GM19397 (cell line): ENCODE measurements around the gene GALNS.

ENCODE experiments used
- ATAC-seq: cut with Tn5 transposase; IDR thresholded peaks from one replicate; pipeline ENCODE4 v1.9.1; 2021; ENCODE audit warnings: mild to moderate bottlenecking, moderate library complexity; ENCODE audit not compliant: unreplicated experiment

The GALNS gene

GRCh38 chr16:88861359-88861758 is 4.6 kb upstream of the GALNS start:
- no peak for ATAC-seq

GRCh38 chr16:88859381-88860091 is 2.8 kb upstream of the GALNS start:
- ATAC-seq, result no peak

GRCh38 chr16:88857728-88858339 is 1.1 kb upstream of the GALNS start:
- peak; percentile 40 for ATAC-seq

- no peak for ATAC-seq
Measured at GRCh38 chr16:88856122-88856827, 472 bp downstream of the GALNS start.

GRCh38 chr16:88855736-88856121 is 1.0 kb downstream of the GALNS start:
- no peak for ATAC-seq

- no peak for ATAC-seq
Measured at GRCh38 chr16:88855176-88855575, 1.6 kb downstream of the GALNS start.

GRCh38 chr16:88854306-88855111 is 2.2 kb downstream of the GALNS start:
- ATAC-seq, result no peak

GRCh38 chr16:88853325-88853941 is 3.3 kb downstream of the GALNS start:
- ATAC-seq, result no peak

GRCh38 chr16:88851616-88852015 is 5.1 kb downstream of the GALNS start:
- no peak for ATAC-seq

- no peak for ATAC-seq
Measured at GRCh38 chr16:88850531-88851199, 6.1 kb downstream of the GALNS start.

GRCh38 chr16:88848557-88848956 is 8.2 kb downstream of the GALNS start:
- no peak for ATAC-seq

- no peak for ATAC-seq
Measured at GRCh38 chr16:88847654-88848053, 9.1 kb downstream of the GALNS start.

- no peak for ATAC-seq
Measured at GRCh38 chr16:88846088-88846487, 10.7 kb downstream of the GALNS start.

- no peak for ATAC-seq
Measured at GRCh38 chr16:88844419-88845036, 12.2 kb downstream of the GALNS start.

- ATAC-seq, result no peak
Measured at GRCh38 chr16:88843256-88843655, 13.5 kb downstream of the GALNS start.

- no peak for ATAC-seq
Measured at GRCh38 chr16:88842806-88843205, 13.9 kb downstream of the GALNS start.

- ATAC-seq, result no peak
Measured at GRCh38 chr16:88842308-88842756, 14.4 kb downstream of the GALNS start.

- ATAC-seq, result no peak
Measured at GRCh38 chr16:88841521-88842307, 15.0 kb downstream of the GALNS start.

GRCh38 chr16:88840600-88841215 is 16.0 kb downstream of the GALNS start:
- no peak for ATAC-seq
